Lower leg skin (tissue), 3 donors: ENCODE data around the gene COL27A1.

Source experiments
- POLR2A ChIP-seq, 2 donors: fragments of 450-650 bp; IDR thresholded peaks; one replicate each; pipeline ENCODE4 v1.6.1; 2016 to 2017; ENCODE audit warnings: antibody characterized with exemption in 2 of 2, mild to moderate bottlenecking in 1 of 2, moderate library complexity in 1 of 2
- TF ChIP-seq, protein P1 (sequence below), 3 donors: fragments of 450-650 bp; IDR thresholded peaks; one replicate each; pipeline ENCODE4 v1.5.1; 2016; ENCODE audit warnings: antibody characterized with exemption in 3 of 3, mild to moderate bottlenecking in 3 of 3, moderate library complexity in 2 of 3

DNA sequence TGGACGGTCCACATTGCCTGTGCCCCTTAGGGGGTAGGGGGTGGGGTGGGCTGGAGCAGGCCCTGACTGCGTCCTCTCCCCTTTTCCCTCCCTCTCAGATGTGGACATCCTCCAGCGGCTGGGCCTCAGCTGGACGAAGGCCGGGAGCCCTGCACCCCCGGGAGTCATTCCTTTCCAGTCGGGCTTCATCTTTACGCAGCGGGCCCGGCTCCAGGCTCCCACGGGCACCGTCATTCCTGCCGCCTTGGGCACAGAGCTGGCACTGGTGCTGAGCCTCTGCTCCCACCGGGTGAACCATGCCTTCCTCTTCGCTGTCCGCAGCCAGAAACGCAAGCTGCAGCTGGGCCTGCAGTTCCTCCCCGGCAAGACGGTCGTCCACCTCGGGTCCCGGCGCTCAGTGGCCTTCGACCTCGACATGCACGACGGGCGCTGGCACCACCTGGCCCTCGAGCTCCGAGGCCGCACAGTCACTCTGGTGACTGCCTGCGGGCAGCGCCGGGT is 12.3 kb downstream of the COL27A1 start:
- TF ChIP-seq, protein P1, sequence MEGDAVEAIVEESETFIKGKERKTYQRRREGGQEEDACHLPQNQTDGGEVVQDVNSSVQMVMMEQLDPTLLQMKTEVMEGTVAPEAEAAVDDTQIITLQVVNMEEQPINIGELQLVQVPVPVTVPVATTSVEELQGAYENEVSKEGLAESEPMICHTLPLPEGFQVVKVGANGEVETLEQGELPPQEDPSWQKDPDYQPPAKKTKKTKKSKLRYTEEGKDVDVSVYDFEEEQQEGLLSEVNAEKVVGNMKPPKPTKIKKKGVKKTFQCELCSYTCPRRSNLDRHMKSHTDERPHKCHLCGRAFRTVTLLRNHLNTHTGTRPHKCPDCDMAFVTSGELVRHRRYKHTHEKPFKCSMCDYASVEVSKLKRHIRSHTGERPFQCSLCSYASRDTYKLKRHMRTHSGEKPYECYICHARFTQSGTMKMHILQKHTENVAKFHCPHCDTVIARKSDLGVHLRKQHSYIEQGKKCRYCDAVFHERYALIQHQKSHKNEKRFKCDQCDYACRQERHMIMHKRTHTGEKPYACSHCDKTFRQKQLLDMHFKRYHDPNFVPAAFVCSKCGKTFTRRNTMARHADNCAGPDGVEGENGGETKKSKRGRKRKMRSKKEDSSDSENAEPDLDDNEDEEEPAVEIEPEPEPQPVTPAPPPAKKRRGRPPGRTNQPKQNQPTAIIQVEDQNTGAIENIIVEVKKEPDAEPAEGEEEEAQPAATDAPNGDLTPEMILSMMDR (IDR thresholded peaks at IDR 0.05) = no peak
- no peak for TF ChIP-seq POLR2A (IDR thresholded peaks at IDR 0.05)
